GM12864 (cell line): ENCODE results near the gene ATR.
"Not testable (repeated sequence)": the region's sequence is repeated elsewhere in the genome, so short reads cannot be mapped to it uniquely, and the experiment has no call there.

Experiments
- DNase-seq: peaks from one replicate; pipeline ENCODE4 v3.0.0-alpha.2; 2011; ENCODE audit warnings: low read depth
- H3K4me3 ChIP-seq: 2 replicates; pipeline ENCODE4 v1.5.1; 2011; ENCODE audit warnings: mild to moderate bottlenecking, low read depth, low read length, control low read depth
- TF ChIP-seq, protein P1 (sequence below): IDR thresholded peaks from 2 replicates; pipeline ENCODE4 v1.5.1; 2011; ENCODE audit warnings: low read depth, mild to moderate bottlenecking, moderate library complexity, low read length, control low read depth, inconsistent platforms; ENCODE audit errors: missing control alignments

The ATR gene

DNA sequence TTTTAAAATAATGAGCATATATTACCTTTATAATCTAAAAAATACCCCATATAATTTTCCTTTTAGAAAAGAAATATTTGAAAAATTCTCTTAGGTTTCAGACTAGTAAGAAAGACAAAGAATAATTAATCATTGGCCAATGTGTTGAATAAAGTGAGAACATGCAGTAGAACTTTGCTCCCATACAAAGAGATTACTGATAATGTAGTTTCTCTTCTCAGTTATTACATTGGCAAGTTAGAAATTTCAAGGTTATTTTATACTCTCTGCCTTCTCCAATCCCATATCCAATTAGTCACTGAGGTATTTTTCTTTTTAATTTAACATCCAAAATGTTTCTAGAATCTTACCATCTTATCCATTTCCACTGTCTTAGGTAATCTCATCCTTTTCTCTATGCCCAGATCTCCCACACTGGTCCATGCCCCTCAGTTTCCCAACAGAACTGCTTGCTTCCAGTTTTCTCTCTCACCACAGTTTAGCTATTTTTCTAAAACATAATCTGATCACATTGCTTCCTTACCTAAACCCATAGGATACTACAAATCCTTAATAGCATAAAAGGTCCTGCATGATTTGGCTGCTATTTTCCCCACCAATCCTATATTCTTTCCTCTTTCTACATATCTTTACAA lies 141.5 kb downstream of the ATR start:
- H3K4me3 ChIP-seq = no peak overlapping the region
- DNase-seq = no peak
- TF ChIP-seq, protein P1, sequence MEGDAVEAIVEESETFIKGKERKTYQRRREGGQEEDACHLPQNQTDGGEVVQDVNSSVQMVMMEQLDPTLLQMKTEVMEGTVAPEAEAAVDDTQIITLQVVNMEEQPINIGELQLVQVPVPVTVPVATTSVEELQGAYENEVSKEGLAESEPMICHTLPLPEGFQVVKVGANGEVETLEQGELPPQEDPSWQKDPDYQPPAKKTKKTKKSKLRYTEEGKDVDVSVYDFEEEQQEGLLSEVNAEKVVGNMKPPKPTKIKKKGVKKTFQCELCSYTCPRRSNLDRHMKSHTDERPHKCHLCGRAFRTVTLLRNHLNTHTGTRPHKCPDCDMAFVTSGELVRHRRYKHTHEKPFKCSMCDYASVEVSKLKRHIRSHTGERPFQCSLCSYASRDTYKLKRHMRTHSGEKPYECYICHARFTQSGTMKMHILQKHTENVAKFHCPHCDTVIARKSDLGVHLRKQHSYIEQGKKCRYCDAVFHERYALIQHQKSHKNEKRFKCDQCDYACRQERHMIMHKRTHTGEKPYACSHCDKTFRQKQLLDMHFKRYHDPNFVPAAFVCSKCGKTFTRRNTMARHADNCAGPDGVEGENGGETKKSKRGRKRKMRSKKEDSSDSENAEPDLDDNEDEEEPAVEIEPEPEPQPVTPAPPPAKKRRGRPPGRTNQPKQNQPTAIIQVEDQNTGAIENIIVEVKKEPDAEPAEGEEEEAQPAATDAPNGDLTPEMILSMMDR = no peak

DNA sequence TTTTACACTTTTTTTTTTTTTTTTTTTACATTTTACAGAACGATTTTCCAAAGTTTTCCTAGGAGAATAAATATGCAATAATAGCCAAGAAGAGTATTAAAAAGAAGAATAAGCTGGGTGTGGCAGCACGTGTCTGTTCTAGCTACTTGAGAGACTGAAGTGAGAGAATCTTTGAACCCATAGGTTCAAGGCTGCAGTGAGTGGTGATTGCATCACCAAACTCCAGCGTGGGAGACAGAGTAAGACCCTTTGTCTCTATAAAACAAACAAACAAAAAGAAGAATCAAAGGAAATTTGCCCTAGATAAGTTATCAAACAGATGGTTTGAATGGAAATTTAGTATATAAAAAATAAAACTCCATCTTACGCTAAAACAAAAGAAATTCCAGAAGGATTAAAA lies 144.0 kb downstream of the ATR start:
- TF ChIP-seq, protein P1 = no peak
- H3K4me3 ChIP-seq = no peak overlapping the region
- no peak for DNase-seq

DNA sequence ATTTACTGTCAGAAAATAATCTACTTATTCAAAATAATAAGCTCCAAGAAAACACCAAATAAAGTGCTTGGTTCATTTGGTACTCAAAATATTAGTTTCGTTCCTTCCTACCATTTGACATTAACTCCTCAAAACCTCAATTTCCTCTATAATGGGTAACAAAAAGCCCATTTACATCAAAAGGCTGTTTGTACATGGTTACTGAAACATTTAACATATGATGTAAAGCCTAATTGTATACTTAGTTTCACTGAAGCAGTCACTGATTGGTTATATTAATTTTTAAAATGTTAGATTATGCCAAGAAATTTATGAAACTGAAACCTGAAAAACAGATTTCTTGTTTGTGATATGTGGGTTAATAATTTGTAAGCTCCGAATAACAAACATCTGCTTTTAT lies 145.4 kb downstream of the ATR start:
- TF ChIP-seq, protein P1 = no peak
- DNase-seq = no peak
- H3K4me3 ChIP-seq = no peak overlapping the region

- no peak for DNase-seq
- no peak overlapping the region for H3K4me3 ChIP-seq
- TF ChIP-seq, protein P1 = no peak
Observed at GRCh38 chr3:142429582-142429981, 149.0 kb downstream of the ATR start.

DNA sequence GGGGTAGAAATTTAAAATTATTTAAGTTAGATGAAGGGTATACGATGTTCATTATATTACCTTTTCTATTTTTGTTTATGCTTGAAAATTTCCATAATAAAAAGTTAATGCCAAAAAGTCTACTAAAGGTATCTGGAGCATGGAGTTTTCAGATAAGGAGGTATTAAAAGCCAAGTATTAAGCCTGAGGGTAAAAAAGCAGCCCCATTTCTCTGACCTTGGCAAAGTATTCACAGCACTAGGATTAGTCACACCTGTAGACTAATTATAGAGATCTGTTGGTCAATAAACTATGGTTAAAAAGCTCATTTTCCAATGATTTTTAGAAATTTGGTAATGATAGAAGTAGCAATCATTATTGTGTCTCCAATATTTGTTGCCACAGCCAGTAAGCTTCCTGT lies 153.8 kb downstream of the ATR start:
- H3K4me3 ChIP-seq = no peak overlapping the region
- no peak for DNase-seq
- TF ChIP-seq, protein P1 = no peak

DNA sequence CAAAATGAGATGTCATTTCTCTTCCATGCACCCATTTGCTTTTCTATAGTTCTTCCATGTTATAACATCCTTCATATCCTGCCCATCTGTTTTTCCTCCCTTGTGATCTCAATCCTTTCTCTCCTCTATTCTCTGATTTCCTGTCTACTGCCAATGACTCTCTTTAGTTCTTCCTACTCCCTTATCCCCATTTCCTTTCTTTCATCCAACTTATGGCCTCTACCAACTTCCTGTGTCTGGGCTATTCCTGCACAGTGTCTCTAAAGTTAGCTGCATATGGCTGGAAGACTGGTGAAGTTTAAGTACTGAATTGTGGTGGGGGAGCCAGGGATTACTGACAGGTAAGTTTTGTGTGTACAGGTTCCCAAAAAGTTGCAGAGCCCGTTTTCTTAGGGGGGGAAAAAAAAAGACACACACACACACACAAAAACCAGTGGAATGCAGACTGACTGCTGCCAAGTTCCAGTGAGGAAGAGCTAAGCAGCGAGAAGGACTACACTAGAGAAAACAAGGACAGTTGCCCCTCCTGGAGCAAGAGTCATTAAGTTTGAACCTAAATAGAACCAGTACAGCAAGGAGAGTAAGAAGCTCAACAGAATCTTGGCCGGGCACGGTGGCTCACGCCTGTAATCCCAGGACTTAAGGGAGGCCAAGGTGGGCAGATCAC lies 159.5 kb downstream of the ATR start:
- H3K4me3 ChIP-seq = no peak overlapping the region
- TF ChIP-seq, protein P1 = no peak
- no peak for DNase-seq

- DNase-seq = no peak
- TF ChIP-seq, protein P1 = no peak
- H3K4me3 ChIP-seq = no peak overlapping the region
Observed at GRCh38 chr3:142417302-142417701, 161.2 kb downstream of the ATR start.

- DNase-seq, H3K4me3 ChIP-seq: not testable (repeated sequence)
Observed at GRCh38 chr3:142400537-142400936, 178.0 kb downstream of the ATR start.
